ENCODE results near the gene C1orf210.

C1orf210 gene

GRCh38 chr1:43273708-43274107, 11.7 kb downstream of the C1orf210 start:
- Histone ChIP-seq H3K27me3 (ENCODE audit: insufficient read depth, low read depth) (no peaks in the 10 kb centered on the region), H3K36me3 (ENCODE audit: insufficient read depth) (no peaks in the 10 kb centered on the region), H4K20me1 (ENCODE audit: insufficient read depth) (no peaks in the 10 kb centered on the region), H3K79me2 (ENCODE audit: insufficient read depth, low read depth) (no peaks in the 10 kb centered on the region), H3K4me2 (no peak overlapping the region), H2AFZ (ENCODE audit: low read depth) (no peak overlapping the region), H3K4me1 (ENCODE audit: low read depth, poor library complexity, severe bottlenecking) (no peaks in the 10 kb centered on the region), H3K9ac (no peak overlapping the region), H3K27ac (no peak overlapping the region), H3K4me3 (IDR thresholded peaks at IDR 0.05; ENCODE audit: insufficient read depth, low read depth, low read length) (no peak overlapping the region)
- TF ChIP-seq CTCF (conservative IDR thresholded peaks at IDR 0.05; ENCODE audit: low read depth, low read length): no peak

- H3K4me3 ChIP-seq (IDR thresholded peaks at IDR 0.05; ENCODE audit: insufficient read depth, low read depth, low read length): no peak overlapping the region
- no peaks in the 10 kb centered on the region for H3K36me3 ChIP-seq (ENCODE audit: insufficient read depth)
- H3K9ac ChIP-seq: no peak overlapping the region
- no peaks in the 10 kb centered on the region for H3K4me1 ChIP-seq (ENCODE audit: low read depth, poor library complexity, severe bottlenecking)
- no peak overlapping the region for H3K27ac ChIP-seq
- H3K4me2 ChIP-seq: no peak overlapping the region
- no peak for TF ChIP-seq CTCF (conservative IDR thresholded peaks at IDR 0.05; ENCODE audit: low read depth, low read length)
- no peaks in the 10 kb centered on the region for H4K20me1 ChIP-seq (ENCODE audit: insufficient read depth)
- no peaks in the 10 kb centered on the region for H3K79me2 ChIP-seq (ENCODE audit: insufficient read depth, low read depth)
- no peaks in the 10 kb centered on the region for H3K27me3 ChIP-seq (ENCODE audit: insufficient read depth, low read depth)
- no peak overlapping the region for H2AFZ ChIP-seq (ENCODE audit: low read depth)
Observed at GRCh38 chr1:43272576-43273571, 12.5 kb downstream of the C1orf210 start.

DNA sequence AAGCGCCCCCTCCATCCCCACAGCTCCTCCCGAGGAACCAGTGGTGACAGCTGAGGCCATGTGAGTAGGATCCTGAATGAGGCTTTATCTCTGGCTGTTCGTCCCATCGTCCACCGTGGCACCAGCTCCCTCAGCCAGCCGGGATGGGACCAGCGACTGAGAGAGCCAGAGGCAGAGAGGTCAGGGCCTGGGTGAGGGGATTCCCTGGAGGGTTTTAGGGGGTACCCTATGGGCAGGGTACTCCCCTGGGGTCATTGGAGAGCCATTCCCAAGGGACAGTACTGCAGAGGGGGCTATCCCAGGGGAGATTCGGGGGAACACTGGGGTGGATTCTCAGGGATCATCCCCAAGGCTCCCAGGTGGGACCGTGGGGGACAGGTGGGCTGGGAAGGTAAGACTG, 13.2 kb downstream of the C1orf210 start:
- H2AFZ ChIP-seq (ENCODE audit: low read depth): no peak overlapping the region
- no peaks in the 10 kb centered on the region for H3K27me3 ChIP-seq (ENCODE audit: insufficient read depth, low read depth)
- H3K27ac ChIP-seq: no peak overlapping the region
- no peaks in the 10 kb centered on the region for H3K4me1 ChIP-seq (ENCODE audit: low read depth, poor library complexity, severe bottlenecking)
- H4K20me1 ChIP-seq (ENCODE audit: insufficient read depth): no peaks in the 10 kb centered on the region
- H3K9ac ChIP-seq: no peak overlapping the region
- H3K4me3 ChIP-seq (IDR thresholded peaks at IDR 0.05; ENCODE audit: insufficient read depth, low read depth, low read length): no peak overlapping the region
- H3K79me2 ChIP-seq (ENCODE audit: insufficient read depth, low read depth): no peaks in the 10 kb centered on the region
- no peak overlapping the region for H3K4me2 ChIP-seq
- TF ChIP-seq CTCF (conservative IDR thresholded peaks at IDR 0.05; ENCODE audit: low read depth, low read length): no peak
- H3K36me3 ChIP-seq (ENCODE audit: insufficient read depth): no peaks in the 10 kb centered on the region

DNA sequence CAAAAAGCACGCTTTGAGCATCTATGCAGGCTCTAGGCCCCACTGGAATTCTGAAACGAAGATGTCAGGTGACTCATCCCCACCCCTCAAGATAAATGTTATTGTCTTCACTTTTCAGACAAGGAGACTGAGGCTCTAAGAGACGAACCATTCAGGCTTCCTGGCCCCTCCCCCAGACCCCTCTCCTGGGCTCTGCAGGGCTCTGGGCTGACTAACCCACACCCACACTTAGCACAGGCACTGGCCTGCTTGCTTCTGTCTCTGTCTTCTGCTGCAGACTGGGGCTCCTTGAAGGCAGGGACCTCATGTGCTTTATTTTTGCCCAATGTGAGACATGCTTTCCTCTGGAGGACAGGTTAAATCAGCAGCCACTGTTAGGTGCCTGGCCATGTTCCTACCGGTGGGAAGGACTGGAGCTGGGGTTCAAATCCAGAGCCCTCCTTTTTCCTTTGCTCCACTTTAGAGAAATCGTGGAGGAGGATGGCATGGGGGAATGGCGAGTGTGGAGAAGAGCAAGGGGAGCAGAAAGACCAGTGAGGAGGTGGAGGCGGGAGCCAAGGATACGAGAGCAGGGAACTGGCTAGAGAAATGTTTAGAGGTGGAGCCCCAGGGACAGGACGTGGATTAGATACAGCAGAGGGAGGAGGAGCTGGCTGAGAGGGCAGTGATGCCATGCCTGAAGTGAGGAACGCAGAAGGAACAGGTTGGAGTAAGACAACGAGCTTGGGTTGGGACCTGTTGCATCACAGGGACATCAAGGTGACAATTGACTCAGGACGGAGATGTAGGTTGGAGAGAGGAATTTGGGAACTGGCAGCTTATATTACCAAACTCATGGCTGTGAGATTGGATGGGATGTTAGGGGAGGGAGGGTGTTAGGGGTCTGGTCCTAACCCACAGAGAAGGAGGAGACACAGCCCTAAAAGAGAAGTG, 13.9 kb downstream of the C1orf210 start:
- Histone ChIP-seq H3K36me3 (ENCODE audit: insufficient read depth) (no peaks in the 10 kb centered on the region), H3K27ac (no peak overlapping the region), H3K9ac (no peak overlapping the region), H3K4me1 (ENCODE audit: low read depth, poor library complexity, severe bottlenecking) (no peaks in the 10 kb centered on the region), H3K4me2 (no peak overlapping the region), H2AFZ (ENCODE audit: low read depth) (no peak overlapping the region), H3K27me3 (ENCODE audit: insufficient read depth, low read depth) (no peaks in the 10 kb centered on the region), H3K4me3 (IDR thresholded peaks at IDR 0.05; ENCODE audit: insufficient read depth, low read depth, low read length) (no peak overlapping the region), H3K79me2 (ENCODE audit: insufficient read depth, low read depth) (no peaks in the 10 kb centered on the region), H4K20me1 (ENCODE audit: insufficient read depth) (no peaks in the 10 kb centered on the region)
- no peak for TF ChIP-seq CTCF (conservative IDR thresholded peaks at IDR 0.05; ENCODE audit: low read depth, low read length)

All from KMS-11 (cell line).